Type B pancreatic cell (in vitro differentiated cells): ENCODE data around the gene SIGLEC14. TPM values are rescaled to one million over a fixed set of nuclear protein-coding genes. Genes with fewer than 3 reads are reported as not detected.

Experiments
- DNase-seq: peaks from one replicate; pipeline ENCODE4 v3.0.0; 2021; ENCODE audit warnings: mixed read lengths; ENCODE audit not compliant: unreplicated experiment; ENCODE audit errors: extremely low spot score
- H3K27ac Mint-ChIP-seq: 2 replicates; pipeline ENCODE4 v1.8.0; 2021; ENCODE audit warnings: mild to moderate bottlenecking, mixed read lengths
- H3K27me3 Mint-ChIP-seq: 2 replicates; pipeline ENCODE4 v1.8.0; 2021; ENCODE audit warnings: mixed read lengths
- H3K36me3 Mint-ChIP-seq: 2 replicates; pipeline ENCODE4 v1.8.0; 2021; ENCODE audit warnings: mixed read lengths
- H3K4me1 Mint-ChIP-seq: one replicate; pipeline ENCODE4 v1.8.0; 2021; ENCODE audit warnings: mixed read lengths; ENCODE audit not compliant: unreplicated experiment
- H3K4me3 Mint-ChIP-seq: 2 replicates; pipeline ENCODE4 v1.8.0; 2021; ENCODE audit warnings: mild to moderate bottlenecking, mixed read lengths
- H3K9me3 Mint-ChIP-seq: 2 replicates; pipeline ENCODE4 v1.8.0; 2021; ENCODE audit warnings: mixed read lengths
- CTCF ChIP-seq: fragments of 200-600 bp; sonication (generic); conservative IDR thresholded peaks from 2 replicates; pipeline ENCODE4 v1.5.0; 2021; ENCODE audit warnings: antibody characterized with exemption, mild to moderate bottlenecking
- total RNA-seq: library from RNA; stranded (reverse); gene quantifications from 2 replicates; pipeline ENCODE4 v1.2.1, GENCODE V29; 2021; ENCODE audit warnings: low replicate concordance

Gene SIGLEC14
- total RNA-seq, 1 donor from 2014 or later, result not detected

DNA sequence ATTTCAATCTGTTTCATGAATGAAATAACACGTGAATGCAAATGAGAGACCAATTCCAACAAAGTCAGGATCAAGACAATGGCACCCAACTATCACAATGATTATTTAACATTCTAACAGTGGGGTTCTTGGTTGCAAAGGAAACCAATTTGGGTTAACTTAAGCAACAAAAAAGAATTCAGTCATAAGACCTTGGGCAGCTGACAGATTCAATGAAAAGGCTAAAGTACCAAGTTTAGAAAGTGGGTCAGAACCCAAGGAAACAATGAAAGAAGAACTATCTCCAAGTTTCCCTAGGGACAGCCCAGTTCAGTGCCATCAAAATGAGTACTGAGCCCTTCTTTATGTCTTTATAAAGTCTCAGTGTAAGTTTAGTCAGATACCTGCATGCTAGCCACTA, 17.5 kb upstream of the SIGLEC14 start:
- no peak for TF ChIP-seq CTCF
- no peak overlapping the region for H3K4me3 Mint-ChIP-seq
- H3K4me1 Mint-ChIP-seq, result no peaks in the 10 kb centered on the region
- H3K27ac Mint-ChIP-seq, result no peak overlapping the region
- H3K9me3 Mint-ChIP-seq, result no peaks in the 10 kb centered on the region
- H3K36me3 Mint-ChIP-seq, result no peaks in the 10 kb centered on the region
- DNase-seq, result no peak
- H3K27me3 Mint-ChIP-seq, result peaks cover 62% of the 10 kb centered on the region

- Mint-ChIP-seq H3K27ac (no peak overlapping the region), H3K4me3 (no peak overlapping the region), H3K36me3 (no peaks in the 10 kb centered on the region), H3K27me3 (peaks cover 62% of the 10 kb centered on the region), H3K4me1 (no peaks in the 10 kb centered on the region), H3K9me3 (no peaks in the 10 kb centered on the region)
- DNase-seq, result no peak
- TF ChIP-seq CTCF, result no peak
These were observed 17.0 kb upstream of the SIGLEC14 start for GRCh38 chr19:51663650-51664049.

DNA sequence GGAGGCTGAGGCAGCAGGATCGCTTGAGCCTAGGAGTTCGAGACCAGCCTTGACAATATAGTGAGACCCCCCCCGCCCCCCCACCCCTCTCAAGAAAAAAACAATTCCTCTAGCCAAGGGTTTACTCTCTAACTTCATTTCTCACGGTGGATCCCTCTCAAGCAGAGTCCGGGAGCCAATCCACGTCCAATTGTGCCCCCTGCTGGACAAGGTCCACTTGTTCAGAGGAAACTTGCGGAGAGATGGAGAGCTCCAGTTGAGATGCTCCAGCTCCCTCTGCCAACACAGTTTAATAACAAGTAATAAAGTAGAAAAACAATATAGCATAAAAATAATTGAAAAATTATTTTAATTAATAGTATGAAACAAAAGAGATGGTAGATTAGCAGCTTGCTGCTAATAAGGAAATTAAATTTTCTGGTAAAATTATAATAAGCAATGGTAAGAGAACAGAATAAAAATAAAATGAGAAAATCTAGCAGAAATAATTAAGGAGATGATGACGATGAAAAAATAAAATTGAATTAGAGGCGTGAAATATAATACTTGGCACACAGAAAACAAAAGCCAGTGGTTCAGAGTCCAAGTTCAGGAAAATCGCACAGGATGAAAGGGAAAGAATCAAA, 14.5 kb upstream of the SIGLEC14 start:
- Mint-ChIP-seq H3K27me3 (peaks cover 63% of the 10 kb centered on the region), H3K4me1 (peaks cover 6% of the 10 kb centered on the region), H3K9me3 (no peaks in the 10 kb centered on the region), H3K4me3 (no peak overlapping the region), H3K36me3 (no peaks in the 10 kb centered on the region), H3K27ac (no peak overlapping the region)
- TF ChIP-seq CTCF, result peak; percentile 81
- peak; percentile 82 for DNase-seq

DNA sequence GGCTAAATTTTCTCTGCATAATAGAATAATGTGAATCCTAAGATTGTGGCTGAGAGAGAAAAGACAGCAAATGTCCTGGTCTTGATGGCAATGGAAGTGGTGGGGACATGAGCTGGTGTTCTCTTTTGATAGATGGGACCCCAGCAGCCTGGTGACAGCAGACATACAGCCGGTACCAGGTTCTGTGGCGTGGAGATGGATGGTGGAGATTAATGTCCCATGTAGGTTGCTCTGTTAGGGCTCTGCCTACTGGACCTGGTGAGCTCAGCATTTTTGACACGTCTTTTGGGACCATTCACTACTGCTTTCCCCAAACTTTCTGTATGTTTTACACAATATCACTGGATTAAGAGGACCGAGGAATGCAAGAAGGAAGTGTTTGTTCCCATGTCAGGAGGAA, 8.2 kb upstream of the SIGLEC14 start:
- peaks cover 6% of the 10 kb centered on the region for H3K4me1 Mint-ChIP-seq
- no peaks in the 10 kb centered on the region for H3K36me3 Mint-ChIP-seq
- no peak overlapping the region for H3K4me3 Mint-ChIP-seq
- H3K9me3 Mint-ChIP-seq, result no peaks in the 10 kb centered on the region
- no peak for DNase-seq
- TF ChIP-seq CTCF, result no peak
- peaks cover 23% of the 10 kb centered on the region for H3K27me3 Mint-ChIP-seq
- no peak overlapping the region for H3K27ac Mint-ChIP-seq

- Mint-ChIP-seq H3K4me1 (peaks cover 6% of the 10 kb centered on the region), H3K36me3 (no peaks in the 10 kb centered on the region), H3K27me3 (peaks cover 15% of the 10 kb centered on the region), H3K27ac (no peak overlapping the region), H3K9me3 (no peaks in the 10 kb centered on the region), H3K4me3 (no peak overlapping the region)
- no peak for TF ChIP-seq CTCF
- DNase-seq, result no peak
These were observed 6.5 kb upstream of the SIGLEC14 start for GRCh38 chr19:51653162-51653561.

DNA sequence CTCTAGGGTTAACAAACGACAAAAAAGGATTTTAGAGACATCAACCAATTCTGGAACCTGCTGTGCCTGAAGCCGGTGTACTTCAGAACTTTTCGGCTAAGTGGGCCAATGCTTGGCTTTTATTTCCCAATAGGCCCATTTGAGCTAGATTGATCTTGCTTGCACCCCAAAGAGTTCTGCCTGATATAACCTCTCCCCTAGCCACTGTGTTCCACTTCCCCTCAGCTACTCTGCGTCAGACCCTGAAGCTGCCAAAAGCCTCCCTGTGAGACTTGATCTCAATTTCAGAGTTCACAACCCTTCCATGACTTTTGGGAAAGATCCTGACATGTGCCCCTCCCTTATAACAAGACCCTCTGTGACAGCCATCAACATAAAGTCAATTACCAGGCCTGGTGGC, 5.6 kb upstream of the SIGLEC14 start:
- H3K36me3 Mint-ChIP-seq, result no peaks in the 10 kb centered on the region
- H3K9me3 Mint-ChIP-seq, result no peaks in the 10 kb centered on the region
- DNase-seq, result no peak
- H3K27ac Mint-ChIP-seq, result no peak overlapping the region
- TF ChIP-seq CTCF, result no peak
- no peak overlapping the region for H3K4me3 Mint-ChIP-seq
- peaks cover 11% of the 10 kb centered on the region for H3K27me3 Mint-ChIP-seq
- H3K4me1 Mint-ChIP-seq, result peaks cover 6% of the 10 kb centered on the region
